Inflammatory macrophage treated with lipopolysaccharide for 1 hour (primary cell): ENCODE measurements around the gene MCTS1.
A peak's percentile ranks its signal among the peaks of the same experiment; 100 is the strongest.
"Not testable (repeated sequence)": the region's sequence is repeated elsewhere in the genome, so short reads cannot be mapped to it uniquely, and the experiment has no call there.

Experiments
- DNase-seq, 2 donors: peaks; one replicate each; pipeline ENCODE4 v3.0.0-alpha.2; 2020 to 2022

MCTS1 gene

DNA sequence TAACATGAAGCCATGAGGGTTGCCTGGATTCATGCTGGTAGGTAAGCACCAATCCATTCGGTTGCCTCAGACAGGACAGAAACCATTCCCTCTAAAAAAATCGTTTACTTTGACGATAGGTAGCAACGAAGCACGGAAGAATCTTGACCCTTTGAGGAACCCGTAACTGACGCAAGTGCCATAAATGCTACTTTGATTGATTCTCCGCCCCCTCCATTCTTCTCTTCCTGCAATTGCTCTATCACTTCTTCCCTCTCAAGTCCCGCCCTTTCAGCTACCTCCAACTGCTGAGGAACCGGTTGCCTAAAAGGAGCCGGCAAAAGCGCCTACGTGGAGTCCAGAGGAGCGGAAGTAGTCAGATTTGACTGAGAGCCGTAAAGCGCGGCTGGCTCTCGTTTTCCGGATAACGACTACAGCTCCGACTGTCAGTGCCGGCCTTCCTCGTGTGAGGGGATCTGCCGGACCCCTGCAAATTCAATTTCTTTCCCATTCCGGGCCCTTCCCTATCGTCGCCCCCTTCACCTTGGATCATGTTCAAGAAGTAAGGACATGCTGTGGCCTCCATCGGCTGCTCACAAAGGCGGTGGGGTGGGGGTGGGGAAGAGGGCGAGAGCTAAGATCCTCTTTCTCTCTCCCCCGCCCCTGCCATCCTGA lies at the start of gene MCTS1:
TSS of gene MCTS1 (plus strand) at position 395 of the 654 bp plus-strand sequence. CDS start at position 531, 136 bp downstream.
- DNase-seq = peak; percentile 73 to 74

DNA sequence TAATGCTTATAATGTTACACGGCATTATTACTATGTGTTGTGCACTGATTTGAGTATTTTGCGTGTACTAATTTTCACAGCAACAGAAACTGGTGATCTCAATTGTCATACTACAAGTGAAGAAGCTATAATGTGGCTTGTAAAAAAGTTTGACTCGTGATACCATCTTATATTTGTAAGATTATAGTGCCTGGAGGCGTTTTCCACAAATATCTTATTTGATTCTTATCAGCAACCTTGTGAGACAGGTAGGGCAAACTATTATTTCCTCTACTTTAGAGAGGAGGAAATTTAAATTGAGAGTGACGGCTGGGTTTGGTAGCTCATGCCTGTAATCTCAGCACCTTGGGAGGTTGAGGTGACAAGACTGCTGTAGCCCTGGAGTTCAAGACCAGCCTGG lies 47.6 kb upstream of the MCTS1 start:
- DNase-seq = no peak

GRCh38 chrX:120559804-120560203 lies 44.1 kb upstream of the MCTS1 start:
- DNase-seq = no peak

DNA sequence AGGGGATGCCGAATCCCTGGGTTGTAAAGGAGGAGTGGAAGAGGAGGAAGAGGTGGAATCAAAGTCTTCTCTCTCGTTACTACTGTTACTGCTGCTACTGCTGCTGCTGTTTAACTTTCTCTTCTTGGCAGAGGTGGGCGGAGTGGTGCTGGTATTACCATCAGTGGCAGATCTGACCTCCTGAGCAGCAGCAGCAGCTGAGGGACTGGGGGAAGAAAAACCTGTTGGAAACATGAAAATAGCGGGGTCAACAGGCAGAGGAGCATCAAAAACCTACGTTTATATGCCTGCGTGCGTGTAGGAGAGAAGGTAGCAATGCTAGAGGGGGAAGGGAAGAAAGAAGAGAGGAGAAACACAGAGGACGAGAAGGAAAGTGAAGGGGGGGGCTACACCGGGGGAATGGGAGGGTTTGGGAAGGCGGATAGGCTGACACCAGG lies 43.5 kb upstream of the MCTS1 start:
- peak in 1 of 2 donors; percentile 38 for DNase-seq

GRCh38 chrX:120560842-120561633 lies 42.9 kb upstream of the MCTS1 start, which contains the start of gene CUL4B:
Gene CUL4B (minus strand): TSS chrX:120560962. CDS start chrX:120560638, 324 bp downstream.
- peak; percentile 82 to 83 for DNase-seq

- peak in 1 of 2 donors; percentile 8 for DNase-seq
These were observed 42.0 kb upstream of the MCTS1 start for GRCh38 chrX:120561634-120562568.

DNA sequence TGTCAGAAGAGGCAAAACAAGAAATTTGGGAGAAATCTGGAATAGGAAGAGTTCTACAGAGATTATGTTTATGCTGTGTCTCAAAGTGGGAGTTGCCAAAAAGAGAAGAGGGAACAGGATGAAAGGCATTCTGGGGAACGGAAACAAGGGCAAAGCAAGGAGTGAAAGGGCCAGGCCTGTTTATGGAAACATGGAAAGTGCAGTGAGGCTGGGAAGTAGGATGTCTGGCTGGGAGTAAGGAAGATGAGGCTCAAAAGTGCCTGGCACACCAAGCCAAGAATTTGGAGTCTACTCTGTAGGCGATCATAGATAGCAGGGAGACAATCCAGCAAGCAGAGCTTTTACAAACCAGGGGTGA lies 41.4 kb upstream of the MCTS1 start:
- no peak for DNase-seq

GRCh38 chrX:120564925-120565324 lies 39.0 kb upstream of the MCTS1 start:
- peak; percentile 39 to 41 for DNase-seq

DNA sequence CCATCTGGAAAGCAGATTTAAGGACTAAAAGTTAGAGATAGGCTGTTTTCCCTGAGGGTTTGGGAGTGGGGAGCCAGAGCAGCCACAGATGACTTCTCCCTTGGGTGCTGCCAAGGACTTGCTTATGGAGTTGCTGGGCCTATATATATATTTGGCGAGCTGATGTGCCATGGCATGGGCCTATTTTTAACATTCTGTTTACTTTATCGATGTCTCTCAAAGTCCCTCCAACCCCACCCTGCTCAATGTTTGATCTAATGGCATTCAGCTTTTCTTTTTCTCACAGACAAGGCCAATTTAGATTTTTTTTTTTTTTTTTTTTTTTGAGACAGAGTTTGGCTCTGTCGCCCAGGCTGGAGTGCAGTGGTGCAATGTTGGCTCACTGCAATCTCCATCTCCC lies 37.1 kb upstream of the MCTS1 start:
- no peak for DNase-seq

- DNase-seq = no peak
These were observed 35.9 kb upstream of the MCTS1 start for GRCh38 chrX:120568035-120568434.

DNA sequence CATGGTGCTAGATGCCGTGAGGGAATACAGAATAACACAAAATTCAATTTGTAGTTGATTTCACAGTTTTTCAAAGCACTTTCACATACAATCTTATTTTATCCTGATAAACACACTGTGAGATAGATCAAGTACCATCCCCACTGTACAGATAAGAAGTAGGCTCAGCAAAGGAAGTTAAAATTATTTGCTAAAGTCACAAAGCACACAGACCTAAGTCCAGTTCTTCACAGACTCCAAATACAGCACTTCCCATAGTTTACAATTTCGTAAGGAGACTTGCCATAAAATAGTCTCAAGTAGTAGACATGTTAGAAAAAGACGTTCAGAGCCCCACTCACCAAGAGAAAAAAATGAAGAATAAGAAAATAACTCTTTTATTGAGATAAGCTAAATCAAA lies 35.3 kb upstream of the MCTS1 start:
- no peak for DNase-seq

- no peak for DNase-seq
These were observed 33.8 kb upstream of the MCTS1 start for GRCh38 chrX:120570011-120570600.

DNA sequence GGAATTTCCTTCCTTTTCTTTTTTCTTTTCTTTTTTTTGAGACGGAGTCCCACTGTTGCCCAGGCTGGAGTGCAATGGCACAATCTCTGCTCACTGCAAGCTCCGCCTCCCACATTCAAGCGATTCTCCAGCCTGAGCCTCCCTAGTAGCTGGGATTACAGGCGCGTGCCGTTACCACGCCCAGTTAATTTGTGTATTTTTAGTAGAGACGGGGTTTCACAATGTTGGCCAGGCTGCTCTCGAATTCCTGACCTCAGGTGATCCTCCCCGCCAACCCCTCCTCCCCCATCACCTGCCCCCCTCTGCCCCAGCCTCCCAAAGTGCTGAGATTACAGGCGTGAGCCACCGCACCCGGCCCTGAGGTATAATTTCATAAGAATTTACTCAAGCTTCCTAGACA lies 30.1 kb upstream of the MCTS1 start:
- not testable (repeated sequence) for DNase-seq

GRCh38 chrX:120575379-120576114 lies 28.4 kb upstream of the MCTS1 start:
- no peak for DNase-seq

DNA sequence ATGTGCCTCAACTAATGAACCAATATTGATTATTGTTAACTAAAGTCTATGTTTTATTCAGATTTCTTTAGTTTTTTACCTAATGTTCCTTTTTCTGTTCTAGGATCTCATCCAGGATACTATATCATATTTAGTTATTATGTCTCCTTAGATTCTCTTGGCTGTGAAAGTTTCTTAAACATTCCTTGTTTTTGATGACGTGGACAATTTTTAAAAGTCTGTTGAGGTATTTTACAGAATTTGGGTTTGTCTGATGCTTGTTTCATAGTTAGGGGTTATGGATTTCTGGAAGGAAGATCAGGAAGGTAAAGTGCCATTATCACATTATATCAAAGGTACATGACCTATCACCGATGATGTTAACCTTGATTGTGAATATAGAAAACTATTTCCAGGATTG lies 18.2 kb upstream of the MCTS1 start:
- no peak for DNase-seq

DNA sequence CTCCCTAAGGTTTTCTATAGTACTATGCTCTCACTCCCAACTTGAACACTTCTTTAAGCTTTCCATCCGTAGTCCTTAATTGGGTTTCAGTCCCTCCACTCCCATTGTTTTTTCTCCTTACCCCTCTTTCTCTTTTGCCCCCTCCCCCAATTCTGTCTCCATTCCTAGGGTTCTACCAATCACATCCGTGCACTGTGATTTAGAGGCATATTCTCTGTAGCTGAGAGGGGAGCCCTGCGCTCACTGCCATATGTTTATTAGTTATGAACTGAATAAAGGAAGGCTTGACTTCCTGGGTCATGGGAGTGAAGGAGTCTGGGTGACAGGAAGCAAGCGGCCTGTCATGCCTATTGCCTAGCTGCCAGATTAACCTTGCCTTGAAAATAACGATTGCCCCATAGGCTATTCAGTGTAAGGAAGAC lies 471 bp downstream of the MCTS1 start:
- peak; percentile 39 to 44 for DNase-seq

DNA sequence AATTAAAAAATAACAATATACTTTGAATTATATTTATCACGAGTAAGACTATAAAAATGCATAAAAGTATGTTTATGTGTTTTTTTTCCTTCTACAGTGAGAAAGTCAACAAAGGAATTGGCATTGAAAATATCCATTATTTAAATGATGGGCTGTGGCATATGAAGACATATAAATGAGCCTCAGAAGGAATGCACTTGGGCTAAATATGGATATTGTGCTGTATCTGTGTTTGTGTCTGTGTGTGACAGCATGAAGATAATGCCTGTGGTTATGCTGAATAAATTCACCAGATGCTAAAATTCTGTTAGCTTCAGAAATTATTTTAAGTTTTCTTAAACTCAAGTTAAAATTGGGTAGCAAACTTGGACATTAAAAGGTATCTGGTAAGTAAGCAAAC lies 8.2 kb downstream of the MCTS1 start:
- no peak for DNase-seq

DNA sequence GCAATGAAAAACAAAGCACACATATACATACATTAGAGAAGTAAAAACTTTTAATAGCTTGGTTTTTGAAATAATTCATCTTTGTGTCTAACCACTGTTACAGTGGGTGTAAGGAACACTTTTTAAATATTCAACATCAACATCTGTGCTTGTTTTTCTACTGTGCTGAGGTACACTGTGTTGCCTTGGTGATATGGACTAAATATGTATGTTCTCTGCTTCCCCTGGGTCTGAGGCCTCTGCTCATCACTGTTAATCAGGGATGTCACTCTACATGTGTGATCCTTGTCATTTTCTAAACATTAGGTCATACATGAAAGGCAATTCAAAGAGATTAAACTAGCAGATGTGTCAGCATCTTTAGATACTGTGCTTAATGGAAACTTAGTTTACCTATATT lies 10.9 kb downstream of the MCTS1 start:
- no peak for DNase-seq

GRCh38 chrX:120617996-120618630 lies 14.2 kb downstream of the MCTS1 start:
- DNase-seq = no peak

- peak in 1 of 2 donors; percentile 16 for DNase-seq
These were observed 21.5 kb downstream of the MCTS1 start for GRCh38 chrX:120625371-120625770.
